HG02970 (cell line): ENCODE results near the gene DDIT4.
"Not testable (repeated sequence)": the region's sequence is repeated elsewhere in the genome, so short reads cannot be mapped to it uniquely, and the experiment has no call there.

ENCODE experiments used
- ATAC-seq: cut with Tn5 transposase; IDR thresholded peaks from one replicate; pipeline ENCODE4 v1.9.1; 2021; ENCODE audit warnings: mild to moderate bottlenecking, moderate library complexity, moderate number of reproducible peaks; ENCODE audit not compliant: unreplicated experiment, low FRiP score

The DDIT4 gene

GRCh38 chr10:72273410-72274212, at the start of gene DDIT4:
Gene DDIT4, plus strand, starts transcription at chr10:72273924. Its CDS starts 293 bp downstream, at chr10:72274217.
- ATAC-seq = peak; percentile 72

GRCh38 chr10:72224191-72224590, 49.5 kb upstream of the DDIT4 start:
- ATAC-seq = not testable (repeated sequence)

- ATAC-seq = no peak
Observed at GRCh38 chr10:72226418-72227027, 47.2 kb upstream of the DDIT4 start.

GRCh38 chr10:72227826-72228225, 45.9 kb upstream of the DDIT4 start:
- ATAC-seq = no peak

GRCh38 chr10:72228318-72228751, 45.4 kb upstream of the DDIT4 start:
- no peak for ATAC-seq

- no peak for ATAC-seq
Observed at GRCh38 chr10:72229261-72230251, 44.2 kb upstream of the DDIT4 start.

GRCh38 chr10:72233621-72234020, 40.1 kb upstream of the DDIT4 start:
- ATAC-seq = no peak

GRCh38 chr10:72234560-72235095, 39.1 kb upstream of the DDIT4 start:
- no peak for ATAC-seq

GRCh38 chr10:72235544-72236279, 38.0 kb upstream of the DDIT4 start:
- ATAC-seq = no peak

GRCh38 chr10:72238392-72239175, 35.1 kb upstream of the DDIT4 start:
- no peak for ATAC-seq

GRCh38 chr10:72239409-72239808, 34.3 kb upstream of the DDIT4 start:
- ATAC-seq = no peak

GRCh38 chr10:72240371-72240770, 33.4 kb upstream of the DDIT4 start:
- ATAC-seq = no peak

- ATAC-seq = no peak
Observed at GRCh38 chr10:72241691-72242252, 32.0 kb upstream of the DDIT4 start.

- ATAC-seq = no peak
Observed at GRCh38 chr10:72242675-72243074, 31.0 kb upstream of the DDIT4 start.

- ATAC-seq = no peak
Observed at GRCh38 chr10:72243822-72244437, 29.8 kb upstream of the DDIT4 start.

- ATAC-seq = no peak
Observed at GRCh38 chr10:72244573-72245038, 29.1 kb upstream of the DDIT4 start.

GRCh38 chr10:72245949-72246525, 27.7 kb upstream of the DDIT4 start:
- no peak for ATAC-seq
